Retinal pigment epithelial cell (primary cell): Measurements from ENCODE around the gene PDK1.

ENCODE experiments used
- DNase-seq: peaks from one replicate; pipeline ENCODE4 v3.0.0-alpha.2; 2010; ENCODE audit warnings: low read depth
- H3K4me3 ChIP-seq: 2 replicates; pipeline ENCODE4 v1.5.1; 2011; ENCODE audit warnings: mild to moderate bottlenecking, low read length, control low read depth, moderate library complexity
- CTCF ChIP-seq: conservative IDR thresholded peaks from 2 replicates; pipeline ENCODE4 v1.5.1; 2011; ENCODE audit warnings: low read depth, low read length, control low read depth, inconsistent platforms

The PDK1 gene

GRCh38 chr2:172655838-172656573 lies 100.1 kb downstream of the PDK1 start:
- DNase-seq, result no peak
- no peak overlapping the region for H3K4me3 ChIP-seq
- no peak for TF ChIP-seq CTCF
